T-helper 1 cell treated with Interleukin-12 subunit alpha and Interleukin-12 subunit beta and Interleukin-4 antibody, amounts not matched to agents 30 μg/mL and 1 μg/mL, for 36 hours (primary cell): ENCODE data around the gene PRM3.
A peak's percentile ranks its signal among the peaks of the same experiment; 100 is the strongest.

Experiments used
- H3K27ac Mint-ChIP-seq: one replicate; pipeline ENCODE4 v1.8.0; 2021; ENCODE audit warnings: mild to moderate bottlenecking, mixed read lengths
- H3K27me3 Mint-ChIP-seq: one replicate; pipeline ENCODE4 v1.8.0; 2021; ENCODE audit warnings: low read depth, mixed read lengths
- H3K36me3 Mint-ChIP-seq: one replicate; pipeline ENCODE4 v1.8.0; 2021; ENCODE audit warnings: low read depth, mixed read lengths
- H3K4me1 Mint-ChIP-seq: one replicate; pipeline ENCODE4 v1.8.0; 2021; ENCODE audit warnings: low read depth, mixed read lengths
- H3K4me3 Mint-ChIP-seq: one replicate; pipeline ENCODE4 v1.8.0; 2021; ENCODE audit warnings: mild to moderate bottlenecking, moderate library complexity, mixed read lengths
- H3K9me3 Mint-ChIP-seq: one replicate; pipeline ENCODE4 v1.8.0; 2021; ENCODE audit warnings: mixed read lengths

PRM3 gene, protein sequence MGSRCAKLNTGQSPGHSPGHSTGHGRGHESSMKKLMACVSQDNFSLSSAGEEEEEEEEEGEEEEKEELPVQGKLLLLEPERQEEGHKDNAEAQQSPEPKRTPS

DNA sequence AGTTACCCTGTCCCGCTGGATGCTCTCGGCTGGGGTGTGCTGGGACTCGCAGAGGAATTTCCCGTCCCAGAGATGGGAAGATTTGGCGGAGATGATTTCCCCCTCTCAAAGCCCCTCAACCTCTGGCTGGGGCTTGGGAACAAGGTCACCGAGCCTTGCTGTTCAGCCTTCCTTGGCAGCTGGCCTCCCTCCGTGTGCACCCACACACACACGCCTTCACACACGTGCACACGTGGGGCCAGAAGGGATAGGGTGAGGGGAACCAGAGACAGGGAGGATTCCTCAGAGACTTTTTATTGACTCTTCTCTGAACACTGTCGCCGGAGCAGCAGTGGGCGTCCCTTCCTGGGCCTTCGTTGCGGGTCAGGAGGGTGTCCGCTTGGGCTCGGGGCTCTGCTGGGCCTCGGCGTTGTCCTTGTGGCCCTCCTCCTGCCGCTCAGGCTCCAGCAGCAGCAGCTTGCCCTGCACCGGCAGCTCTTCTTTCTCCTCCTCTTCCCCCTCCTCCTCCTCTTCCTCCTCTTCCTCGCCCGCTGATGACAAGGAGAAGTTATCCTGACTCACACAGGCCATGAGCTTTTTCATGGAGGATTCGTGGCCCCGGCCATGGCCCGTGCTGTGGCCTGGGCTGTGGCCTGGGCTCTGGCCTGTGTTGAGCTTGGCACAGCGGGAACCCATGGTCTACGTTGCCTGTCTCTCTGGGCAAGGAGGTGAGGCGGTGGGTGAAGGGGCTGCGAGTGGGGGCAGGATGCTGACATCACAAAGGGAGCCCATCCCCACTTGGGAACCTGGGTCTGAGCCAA is at the start of gene PRM3:
TSS of gene PRM3 (minus strand) at position 709 of the 800 bp plus-strand sequence. CDS start at position 675, 34 bp downstream.
- Mint-ChIP-seq H3K4me1 (no peaks in the 10 kb centered on the region), H3K36me3 (no peaks in the 10 kb centered on the region), H3K27ac (no peak within 1 kb of the TSS), H3K4me3 (no peak within 1 kb of the TSS), H3K9me3 (no peaks in the 10 kb centered on the region), H3K27me3 (peaks cover 19% of the 10 kb centered on the region)

DNA sequence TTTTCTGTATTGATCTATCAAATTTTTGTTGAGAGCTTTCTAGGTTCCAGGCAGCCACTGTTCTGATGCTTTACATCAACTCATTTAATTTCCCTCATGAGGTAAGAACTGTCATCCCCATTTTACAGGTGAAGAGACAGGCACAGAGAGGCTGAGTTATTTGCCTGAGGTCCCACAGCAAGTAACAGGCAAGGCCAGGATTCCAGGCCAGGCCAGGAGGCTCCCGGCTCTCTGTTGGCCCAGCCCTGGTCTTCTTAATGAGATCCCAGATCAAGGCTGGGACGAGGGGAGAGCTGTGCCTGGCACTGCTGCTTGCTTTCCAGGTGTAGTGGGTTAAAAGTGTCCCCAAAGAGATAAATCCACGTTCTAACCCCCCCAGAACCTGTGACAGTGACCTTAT is 49.4 kb upstream of the PRM3 start:
- H3K4me1 Mint-ChIP-seq: peaks cover 36% of the 10 kb centered on the region
- H3K36me3 Mint-ChIP-seq: peaks cover 6% of the 10 kb centered on the region
- H3K27me3 Mint-ChIP-seq: no peaks in the 10 kb centered on the region
- H3K4me3 Mint-ChIP-seq: no peak overlapping the region
- peaks cover 5% of the 10 kb centered on the region for H3K9me3 Mint-ChIP-seq
- peak overlapping the region; percentile 67 for H3K27ac Mint-ChIP-seq

DNA sequence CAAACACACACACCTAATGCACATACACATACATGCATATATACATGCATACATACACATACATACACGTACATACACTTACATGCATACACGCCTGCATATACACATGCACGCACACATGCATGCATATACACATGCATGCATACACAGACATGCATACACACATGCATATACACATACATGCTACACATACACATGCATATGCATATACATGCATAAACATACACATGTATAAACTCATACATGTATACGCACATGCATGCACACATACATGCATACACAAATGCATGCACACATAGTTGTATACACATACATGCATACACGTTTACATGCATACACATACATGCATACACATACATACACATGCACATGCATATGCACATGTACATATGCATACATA is 48.2 kb upstream of the PRM3 start:
- H3K27ac Mint-ChIP-seq: no peak overlapping the region
- peaks cover 30% of the 10 kb centered on the region for H3K4me1 Mint-ChIP-seq
- H3K4me3 Mint-ChIP-seq: no peak overlapping the region
- H3K27me3 Mint-ChIP-seq: no peaks in the 10 kb centered on the region
- peaks cover 2% of the 10 kb centered on the region for H3K36me3 Mint-ChIP-seq
- H3K9me3 Mint-ChIP-seq: no peaks in the 10 kb centered on the region

DNA sequence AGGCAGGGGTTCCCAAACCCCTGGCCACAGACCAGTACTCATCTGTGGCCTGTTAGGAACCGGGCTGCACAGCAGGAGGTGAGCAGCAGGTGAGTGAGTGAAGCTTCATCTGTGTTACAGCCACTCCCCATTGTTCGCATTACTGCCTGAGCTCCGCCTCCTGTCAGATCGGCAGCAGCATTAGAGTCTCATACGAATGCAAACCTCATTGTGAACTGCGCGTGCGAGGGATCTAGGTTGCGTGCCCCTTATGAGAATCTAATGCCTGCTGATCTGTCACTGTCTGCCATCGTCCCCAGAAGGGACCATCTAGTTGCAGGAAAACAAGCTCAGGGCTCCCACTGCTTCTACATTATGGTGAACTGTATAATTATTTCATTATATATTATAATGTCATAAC is 46.7 kb upstream of the PRM3 start:
- Mint-ChIP-seq H3K36me3 (peaks cover 2% of the 10 kb centered on the region), H3K4me1 (peaks cover 23% of the 10 kb centered on the region), H3K9me3 (no peaks in the 10 kb centered on the region), H3K27ac (no peak overlapping the region), H3K4me3 (no peak overlapping the region), H3K27me3 (no peaks in the 10 kb centered on the region)

DNA sequence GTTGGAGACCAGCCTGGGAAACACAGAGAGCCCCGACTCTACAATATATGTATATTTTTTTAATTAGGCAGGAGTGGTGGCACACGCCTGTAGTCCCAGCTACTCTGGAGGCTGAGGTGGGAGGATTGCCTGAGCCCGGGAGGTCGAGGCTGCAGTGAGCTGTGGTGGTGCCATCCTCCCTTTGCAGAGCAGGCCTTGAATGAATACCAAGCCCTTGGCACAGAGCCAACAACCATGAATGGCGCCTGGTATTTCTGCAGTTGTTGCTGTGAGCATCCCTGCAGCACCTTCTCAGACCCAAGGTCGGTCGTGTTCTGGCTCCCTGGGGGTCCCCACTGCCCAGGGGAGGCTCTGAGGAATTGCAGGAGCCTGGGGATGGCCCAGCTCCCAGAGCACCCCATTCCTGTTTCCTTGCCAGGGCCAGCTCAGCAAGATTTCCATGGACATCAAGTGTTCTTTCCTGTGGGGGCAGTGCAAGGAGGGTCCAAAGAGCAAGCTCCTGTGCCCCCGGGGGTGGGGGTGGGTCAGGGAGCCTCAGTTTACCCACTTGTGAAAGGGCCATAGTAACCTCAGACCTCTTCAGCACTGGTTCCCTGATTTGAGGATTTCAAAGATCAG is 46.2 kb upstream of the PRM3 start:
- no peak overlapping the region for H3K4me3 Mint-ChIP-seq
- H3K4me1 Mint-ChIP-seq: peaks cover 18% of the 10 kb centered on the region
- no peak overlapping the region for H3K27ac Mint-ChIP-seq
- H3K9me3 Mint-ChIP-seq: no peaks in the 10 kb centered on the region
- peaks cover 2% of the 10 kb centered on the region for H3K36me3 Mint-ChIP-seq
- H3K27me3 Mint-ChIP-seq: no peaks in the 10 kb centered on the region

DNA sequence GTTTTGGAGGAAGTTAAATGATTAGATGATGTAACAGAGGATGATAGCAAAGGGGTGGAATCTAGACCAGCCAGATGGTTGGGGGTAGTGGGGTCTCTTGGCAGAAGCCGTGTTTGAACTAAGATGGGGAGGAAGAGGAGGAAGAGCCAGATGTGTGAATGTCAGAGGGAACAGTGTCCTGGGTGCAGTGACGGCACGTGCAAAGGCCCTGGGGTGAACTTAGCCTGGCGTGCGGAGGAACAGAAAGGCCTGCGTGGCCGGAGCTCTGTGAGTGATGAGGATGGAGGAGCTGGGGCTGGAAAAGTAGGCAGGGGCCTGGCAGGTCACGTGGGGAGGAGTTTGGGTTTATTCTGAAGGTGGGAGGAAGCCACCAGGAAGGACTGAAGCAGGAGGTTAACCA is 45.4 kb upstream of the PRM3 start:
- Mint-ChIP-seq H3K4me1 (peaks cover 22% of the 10 kb centered on the region), H3K27ac (no peak overlapping the region), H3K4me3 (no peak overlapping the region), H3K9me3 (no peaks in the 10 kb centered on the region), H3K36me3 (peaks cover 2% of the 10 kb centered on the region), H3K27me3 (no peaks in the 10 kb centered on the region)

DNA sequence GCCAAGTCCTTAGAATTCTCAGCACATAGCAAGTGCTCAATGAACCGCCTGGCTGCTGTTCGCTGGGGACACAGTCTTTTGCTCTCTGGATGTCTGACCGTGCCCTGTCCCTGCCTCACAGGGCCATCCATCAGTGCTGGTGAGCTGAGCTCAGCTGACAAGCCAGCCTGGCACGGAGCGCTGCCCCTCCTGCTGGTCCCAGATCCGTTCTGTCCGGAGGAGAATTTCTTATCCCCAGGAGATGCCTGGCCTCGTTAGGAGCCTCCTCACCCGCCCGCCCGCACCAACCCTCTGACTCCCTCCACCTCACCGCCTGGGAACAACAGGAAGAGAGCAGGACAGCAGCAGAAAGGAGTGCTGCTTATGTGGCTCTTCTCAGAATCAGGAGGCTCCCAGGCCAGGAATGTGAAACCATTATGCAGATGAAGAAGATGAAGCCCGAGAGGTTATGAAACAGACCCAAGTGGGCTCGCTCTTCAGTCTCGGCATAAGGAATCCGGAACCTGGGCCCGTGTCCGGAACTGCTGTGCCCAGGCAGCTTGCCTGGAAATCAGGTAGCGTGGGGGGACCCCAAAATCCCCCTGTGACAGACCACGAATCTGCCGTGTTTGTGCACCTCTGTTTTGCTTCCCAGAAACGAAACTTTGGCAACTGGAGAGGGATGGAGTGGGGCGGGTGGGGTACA is 43.0 kb upstream of the PRM3 start:
- Mint-ChIP-seq H3K4me3 (no peak overlapping the region), H3K9me3 (no peaks in the 10 kb centered on the region), H3K27ac (peak overlapping the region; percentile 5), H3K36me3 (no peaks in the 10 kb centered on the region), H3K27me3 (no peaks in the 10 kb centered on the region), H3K4me1 (peaks cover 36% of the 10 kb centered on the region)

DNA sequence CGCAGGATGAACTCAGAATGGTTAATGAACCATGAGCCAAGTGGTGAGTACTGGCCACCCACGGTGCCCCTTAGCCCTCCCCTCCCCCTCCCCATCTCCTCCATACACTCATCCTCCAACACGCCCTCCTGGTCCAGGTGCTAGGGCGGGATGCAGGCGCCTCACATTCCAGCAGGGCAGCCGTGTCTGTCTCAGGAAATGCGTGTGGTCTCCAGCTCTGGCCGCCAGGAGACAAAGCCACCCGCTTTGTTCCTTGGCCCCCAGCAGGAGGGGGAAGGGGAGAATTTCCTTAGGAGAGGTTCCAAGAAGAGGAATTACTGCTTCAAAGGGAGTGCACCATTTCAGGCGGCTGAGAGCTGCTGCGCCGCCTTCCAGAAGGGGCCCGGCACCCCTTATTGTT is 42.1 kb upstream of the PRM3 start:
- Mint-ChIP-seq H3K27ac (no peak overlapping the region), H3K4me3 (no peak overlapping the region), H3K27me3 (no peaks in the 10 kb centered on the region), H3K36me3 (no peaks in the 10 kb centered on the region), H3K4me1 (peaks cover 44% of the 10 kb centered on the region), H3K9me3 (no peaks in the 10 kb centered on the region)

DNA sequence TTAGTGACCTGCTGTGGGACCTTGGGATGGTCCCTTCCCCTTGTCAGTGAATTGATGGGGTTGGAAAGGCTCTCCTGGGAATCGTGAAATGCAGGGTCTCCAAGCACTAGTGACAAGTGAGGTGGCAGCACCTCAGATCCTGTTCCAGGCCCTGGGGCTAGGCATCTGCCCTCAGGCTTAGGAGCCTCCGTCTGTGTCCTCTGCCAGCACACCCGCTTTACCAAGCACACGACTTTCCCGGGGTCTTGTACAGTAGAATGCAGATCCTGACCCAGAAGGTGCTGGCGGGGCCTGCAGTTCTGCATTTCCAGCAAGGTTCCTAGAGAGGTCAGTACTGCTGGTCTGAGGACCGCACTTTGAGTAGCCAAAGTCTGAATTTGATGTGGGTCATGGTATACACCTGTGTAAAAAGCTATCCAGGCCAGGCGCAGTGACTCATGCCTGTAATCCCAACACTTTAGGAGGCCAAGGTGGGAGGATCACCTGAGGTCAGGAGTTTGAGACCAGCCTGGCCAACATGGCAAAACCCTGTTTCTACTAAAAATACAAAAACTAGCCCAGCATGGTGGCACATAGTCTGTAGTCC is 41.0 kb upstream of the PRM3 start:
- Mint-ChIP-seq H3K27ac (no peak overlapping the region), H3K4me1 (peaks cover 49% of the 10 kb centered on the region), H3K27me3 (no peaks in the 10 kb centered on the region), H3K4me3 (no peak overlapping the region), H3K36me3 (peaks cover 2% of the 10 kb centered on the region), H3K9me3 (no peaks in the 10 kb centered on the region)

DNA sequence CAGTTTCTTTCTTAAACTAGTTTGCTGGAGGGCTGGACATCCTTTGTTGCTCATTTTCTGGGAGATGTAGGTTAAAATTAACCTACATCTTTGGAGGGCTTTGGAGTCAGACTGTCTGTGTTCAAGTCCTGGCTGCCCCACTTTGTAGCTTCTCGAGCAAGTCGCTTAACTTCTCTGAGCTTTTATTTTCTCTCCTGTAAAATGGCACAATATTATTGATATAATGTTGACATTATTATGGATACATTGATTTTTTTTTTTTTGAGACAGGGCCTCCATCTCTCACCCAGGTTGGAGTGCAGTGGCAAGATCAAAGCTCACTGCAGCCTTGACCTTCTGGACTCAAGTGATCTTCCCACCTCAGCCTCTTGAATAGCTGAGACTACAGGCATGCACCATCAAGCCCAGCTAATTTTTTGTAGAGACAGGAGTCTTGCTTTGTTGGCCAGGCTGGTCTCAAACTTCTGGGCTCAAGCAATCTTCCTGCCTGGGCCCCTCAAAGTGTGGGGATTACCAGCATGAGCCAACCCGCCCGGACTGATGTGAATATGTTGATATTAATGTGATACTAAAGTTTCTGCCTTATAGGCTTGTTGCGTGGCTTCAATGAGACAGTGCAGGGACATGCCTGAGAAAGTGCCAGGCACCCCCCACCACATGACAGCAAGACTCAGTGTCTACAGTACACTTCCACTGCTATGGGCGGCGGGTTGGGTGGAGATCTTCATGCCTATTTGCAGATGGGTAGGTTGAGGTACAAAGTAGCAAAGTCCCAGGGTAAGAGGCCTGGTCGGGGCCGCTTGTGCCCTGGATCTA is 40.3 kb upstream of the PRM3 start:
- Mint-ChIP-seq H3K4me1 (peaks cover 47% of the 10 kb centered on the region), H3K27ac (peak overlapping the region; percentile 24), H3K9me3 (no peaks in the 10 kb centered on the region), H3K36me3 (peaks cover 2% of the 10 kb centered on the region), H3K27me3 (no peaks in the 10 kb centered on the region), H3K4me3 (peak overlapping the region; percentile 1)

DNA sequence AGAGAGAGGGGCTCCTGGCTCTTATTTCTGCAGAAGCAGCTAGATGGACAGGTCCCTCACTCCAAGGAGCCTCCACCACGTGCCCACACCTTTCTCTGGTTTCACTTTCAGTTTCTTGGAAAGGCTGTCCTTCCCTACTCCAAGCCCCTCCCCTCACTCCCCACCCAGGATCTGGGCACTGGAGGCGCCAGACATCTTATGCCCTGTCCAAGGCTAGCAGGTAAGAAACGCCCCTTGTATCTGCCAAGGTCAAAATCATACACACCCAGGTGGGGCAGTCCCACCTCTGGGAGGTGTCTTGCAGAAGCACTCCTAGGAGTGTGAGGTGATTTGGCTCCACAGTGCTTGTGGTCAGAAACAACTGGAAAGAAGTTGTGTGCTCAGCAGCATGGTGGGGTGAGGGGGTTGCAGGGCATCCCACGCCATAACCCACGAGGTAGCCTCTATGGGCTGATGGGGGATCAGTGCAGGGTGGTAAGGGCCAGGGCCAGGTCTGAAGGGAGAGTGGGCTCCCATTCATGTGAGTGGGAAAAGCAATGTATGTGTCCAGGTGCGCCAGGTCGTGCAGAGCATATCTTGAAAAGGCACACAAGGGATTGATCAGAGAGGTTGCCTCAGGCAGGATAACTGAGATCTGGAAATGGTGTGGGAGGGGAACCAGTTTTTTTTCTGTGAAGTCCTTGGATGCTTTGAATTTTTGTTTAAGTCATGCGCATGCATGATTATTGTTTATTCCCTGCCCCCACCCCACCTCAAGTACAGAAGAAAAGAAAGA is 39.5 kb upstream of the PRM3 start:
- H3K27me3 Mint-ChIP-seq: no peaks in the 10 kb centered on the region
- peaks cover 49% of the 10 kb centered on the region for H3K4me1 Mint-ChIP-seq
- peaks cover 2% of the 10 kb centered on the region for H3K36me3 Mint-ChIP-seq
- peak overlapping the region; percentile 71 for H3K4me3 Mint-ChIP-seq
- H3K9me3 Mint-ChIP-seq: no peaks in the 10 kb centered on the region
- peak overlapping the region; percentile 73 for H3K27ac Mint-ChIP-seq

DNA sequence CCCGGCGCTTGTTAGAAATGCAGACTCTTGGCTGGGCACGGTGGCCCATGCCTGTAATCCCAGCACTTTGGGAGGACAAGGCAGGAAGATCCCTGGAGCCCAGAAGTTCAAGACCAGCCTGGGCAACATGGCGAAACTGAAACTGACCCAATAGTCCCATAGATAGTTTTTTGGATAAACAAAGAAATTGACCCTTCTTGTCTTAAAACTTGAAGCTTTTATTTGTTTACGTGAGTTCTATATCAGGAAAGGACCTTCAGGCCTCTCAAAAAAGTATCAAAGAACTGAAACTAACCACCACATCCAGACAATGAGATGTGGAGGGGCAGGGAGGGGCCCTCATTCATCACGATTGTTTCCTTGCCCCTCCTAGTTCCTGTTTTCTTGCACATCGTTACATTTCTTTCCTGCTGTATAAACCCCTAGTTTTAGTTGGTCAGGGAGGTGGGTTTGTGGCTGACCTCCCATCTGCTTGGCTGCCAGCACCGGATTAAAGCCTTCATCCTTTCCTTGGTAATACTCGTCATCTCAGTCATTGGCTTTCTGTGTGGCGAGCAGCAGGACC is 37.6 kb upstream of the PRM3 start:
- no peaks in the 10 kb centered on the region for H3K9me3 Mint-ChIP-seq
- H3K27ac Mint-ChIP-seq: peak overlapping the region; percentile 95
- peaks cover 46% of the 10 kb centered on the region for H3K4me1 Mint-ChIP-seq
- H3K36me3 Mint-ChIP-seq: peaks cover 2% of the 10 kb centered on the region
- no peaks in the 10 kb centered on the region for H3K27me3 Mint-ChIP-seq
- H3K4me3 Mint-ChIP-seq: peak overlapping the region; percentile 51

DNA sequence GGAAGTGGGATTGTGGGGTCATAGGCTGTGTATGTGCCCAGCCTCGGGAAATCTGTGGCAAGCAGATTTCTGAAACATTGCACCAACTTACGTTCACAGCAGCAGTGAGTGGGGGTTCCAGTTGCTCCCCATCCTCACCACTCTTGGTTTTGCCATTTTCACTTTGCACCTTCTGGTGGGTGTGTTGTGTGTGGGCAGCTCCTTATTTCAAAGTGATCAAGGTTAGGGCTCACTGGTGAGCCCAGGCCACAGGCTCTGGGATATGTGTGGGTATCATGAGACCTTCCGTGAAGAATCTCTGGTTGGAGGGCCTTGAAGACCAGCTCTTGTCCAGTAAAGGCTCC is 37.2 kb upstream of the PRM3 start:
- Mint-ChIP-seq H3K27me3 (no peaks in the 10 kb centered on the region), H3K4me1 (peaks cover 45% of the 10 kb centered on the region), H3K4me3 (peak overlapping the region; percentile 51), H3K9me3 (no peaks in the 10 kb centered on the region), H3K36me3 (peaks cover 2% of the 10 kb centered on the region), H3K27ac (peak overlapping the region; percentile 95)
